K562 (cell line): ENCODE measurements around the gene SOBP. TPM values are rescaled to one million over a fixed set of nuclear protein-coding genes. Genes with fewer than 3 reads are reported as not detected.

Source experiments
- ATAC-seq: fragments of 200-7000 bp; cut with Tn5 transposase; 3 replicates; pipeline ENCODE4 v1.9.1; 2020; ENCODE audit warnings: moderate library complexity
- BruUV-seq: library from RNA; stranded (reverse); fragments of 400-500 nt; replicated peaks from 2 replicates; lab custom pipeline; 2021; lab: Mats Ljungman, UMichigan
- CTCF ChIA-PET: fragments of 300-600 bp; formaldehyde crosslinking; extraction: SDS; loops from one replicate; lab custom pipeline; 2021; ENCODE audit warnings: low intra/inter-chr PET ratio; lab: Yijun Ruan, JAX
- POLR2A ChIA-PET: fragments of 300-600, 350-650 bp; sonication (Branson Sonifier 250); formaldehyde crosslinking; extraction: SDS; loops from one replicate; lab custom pipeline; 2021; ENCODE audit warnings: antibody characterized with exemption, inconsistent platforms; lab: Yijun Ruan, JAX
- DNase-seq, 4 experiments: peaks; one replicate each; pipeline versions ENCODE4 v3.0.0 to v3.0.0-alpha.2; 2011 to 2018; ENCODE audit warnings: low spot score in 3 of 4, mixed read lengths in 3 of 4; ENCODE audit errors: extremely low read depth in 1 of 4
- FAIRE-seq: peaks from 2 replicates; lab custom pipeline; 2011; peaks lifted over from hg19 to GRCh38; lab: Jason Lieb, UNC
- H2AFZ ChIP-seq: 2 replicates; pipeline ENCODE4 v1.6.0; 2011; ENCODE audit warnings: low read depth, low read length, control low read depth, inconsistent platforms
- H3K27ac ChIP-seq: fragments of 200-600 bp; 3 replicates; pipeline ENCODE4 v1.8.0; 2011; ENCODE audit warnings: low read depth, mild to moderate bottlenecking, control low read depth, inconsistent platforms, low read length, moderate library complexity, mixed read lengths; ENCODE audit errors: extremely low read depth
- H3K27me3 ChIP-seq, 2 experiments: fragments of 300-600 bp in 1 of 2; 2 replicates in 1 of 2; 3 replicates in 1 of 2; pipeline versions ENCODE4 v1.6.0 to v1.8.0; 2011; ENCODE audit warnings: inconsistent platforms in 2 of 2, low read length in 2 of 2, mild to moderate bottlenecking in 1 of 2, mixed read lengths in 1 of 2, moderate library complexity in 1 of 2; ENCODE audit not compliant: control insufficient read depth in 2 of 2, insufficient read depth in 2 of 2
- H3K36me3 ChIP-seq: fragments of 300-600 bp; 3 replicates; pipeline ENCODE4 v1.8.0; 2011; ENCODE audit warnings: mild to moderate bottlenecking, low read length, inconsistent platforms; ENCODE audit not compliant: control insufficient read depth, insufficient read depth
- H3K4me1 ChIP-seq, 2 experiments: fragments of 200-600 bp in 1 of 2; replicated peaks in 1 of 2; 2 replicates in 1 of 2; 3 replicates in 1 of 2; pipeline versions ENCODE4 v1.5.1 to v1.8.0; 2011; ENCODE audit warnings: inconsistent platforms in 2 of 2, low read length in 2 of 2, mild to moderate bottlenecking in 1 of 2, mixed read lengths in 1 of 2, moderate library complexity in 1 of 2; ENCODE audit not compliant: control insufficient read depth in 2 of 2, insufficient read depth in 2 of 2
- H3K4me2 ChIP-seq: 2 replicates; pipeline ENCODE4 v1.6.1; 2011; ENCODE audit warnings: low read length, control low read depth, inconsistent platforms, mixed read lengths; ENCODE audit not compliant: insufficient read depth
- H3K4me3 ChIP-seq: fragments of 200-600 bp; sonication (generic), shearing (Covaris generic); 2 replicates; pipeline ENCODE4 v1.5.1; 2016; ENCODE audit warnings: control low read depth, inconsistent platforms
- H3K79me2 ChIP-seq: fragments of 200-600 bp; 3 replicates; pipeline ENCODE4 v1.8.0; 2011; ENCODE audit warnings: low read length, inconsistent platforms; ENCODE audit not compliant: control insufficient read depth, insufficient read depth
- H3K9ac ChIP-seq, 2 experiments: 2 replicates each; pipeline versions ENCODE4 v1.6.0 to v1.6.1; 2011; ENCODE audit warnings: low read depth in 2 of 2, low read length in 2 of 2, control low read depth in 1 of 2, inconsistent platforms in 1 of 2, mild to moderate bottlenecking in 1 of 2, mixed read lengths in 1 of 2; ENCODE audit not compliant: insufficient read depth in 1 of 2
- H3K9me1 ChIP-seq: one replicate; pipeline ENCODE4 v1.6.0; 2011; ENCODE audit warnings: inconsistent platforms, mild to moderate bottlenecking, low read length, moderate library complexity; ENCODE audit not compliant: control insufficient read depth, insufficient read depth
- H3K9me3 ChIP-seq: replicated peaks from 2 replicates; pipeline ENCODE4 v1.5.1; 2011; ENCODE audit warnings: low read depth, low read length, inconsistent platforms; ENCODE audit not compliant: control insufficient read depth, insufficient read depth
- H4K20me1 ChIP-seq: replicated peaks from 2 replicates; pipeline ENCODE4 v1.6.1; 2011; ENCODE audit warnings: low read length, inconsistent platforms, mixed read lengths; ENCODE audit not compliant: control insufficient read depth, insufficient read depth
- MECOM ChIP-seq: fragments of 250-450 bp; sonication (Bioruptor Pico); IDR thresholded peaks from 2 replicates; pipeline ENCODE4 v1.8.0; 2022; ENCODE audit warnings: inconsistent platforms
- ZHX1 ChIP-seq: fragments of 150-350 bp; conservative IDR thresholded peaks from 2 replicates; pipeline ENCODE4 v1.6.1; 2014; ENCODE audit warnings: low read length
- WGBS: fragments of 100-300 bp; shearing (Covaris generic); methylation state at CpG from one replicate; pipeline ENCODE4 v1.1.6; 2016; ENCODE audit warnings: low coverage, mixed read lengths; ENCODE audit not compliant: insufficient coverage; ENCODE audit errors: missing lambda C conversion rate; 5-methylcytosine and 5-hydroxymethylcytosine counted together
- in situ Hi-C: fragments of 300-500 bp; cut with MboI; formaldehyde crosslinking; loops from 4 replicates; pipeline ENCODE4 v1.15.0; 2018; ENCODE audit warnings: inconsistent platforms, mixed read lengths
- intact Hi-C: fragments of 100-400 bp; cut with micrococcal nuclease; formaldehyde crosslinking; loops from 2 replicates; pipeline ENCODE4 v1.14.2; 2022
- polyA plus RNA-seq, 8 experiments: library from polyadenylated mRNA; depleted of rRNA in 4 of 8; stranded (reverse) in 5 of 8; unstranded in 3 of 8; fragments of >200 nt; fragmentation: Nextera tagmentation in 2 of 8; fragmentation: Illumina TruSeq in 1 of 8; extraction: Ambion mirVana in 2 of 8; extraction: Trizol in 1 of 8; gene quantifications; 2 replicates each; pipeline versions ENCODE4 v1.2.1 to v1.2.3, GENCODE V29; 2011 to 2014; ENCODE audit warnings: inconsistent platforms in 1 of 8, missing spikeins in 1 of 8
- total RNA-seq, 7 experiments: library from RNA; depleted of rRNA in 6 of 7; stranded (reverse); fragments of >200 nt in 6 of 7; fragmentation: Illumina TruSeq in 2 of 7; extraction: Trizol in 2 of 7; gene quantifications; 2 replicates each; pipeline versions ENCODE4 v1.2.1 to v1.2.3, GENCODE V29; 2011 to 2021; ENCODE audit warnings: low replicate concordance in 1 of 7
- TF ChIP-seq, protein P1 (sequence below): sonication (generic); formaldehyde crosslinking; IDR thresholded peaks from 2 replicates; pipeline ENCODE4 v1.8.1; 2023; ENCODE audit warnings: mild to moderate bottlenecking, missing genetic modification reagents

SOBP gene
- total and polyA plus RNA-seq, 9 of the 15 experiments (the other 6 are each of a cell fraction or from before 2014, with no cell fraction given) = 0.16 TPM; not detected in 8

GRCh38 chr6:107490566-107491137 is 735 bp downstream of the SOBP start:
- intact Hi-C loops = no loop called here

GRCh38 chr6:107491138-107491609 is 1.3 kb downstream of the SOBP start:
- in situ Hi-C loops = no loop called here

More at GRCh38 chr6:107490566-107491137, 735 bp downstream of the SOBP start:
- Histone ChIP-seq H3K36me3 (no peaks in the 10 kb centered on the region), H4K20me1 (no peaks in the 10 kb centered on the region), H3K27me3 (peaks cover 55 to 63% of the 10 kb centered on the region in 2 experiments), H3K9me1 (no peaks in the 10 kb centered on the region), H2AFZ (0 out of 2 replicates have a peak overlapping the region, but pooled peaks have one; percentile 5), H3K4me2 (peak overlapping the region; percentile 21; the same call in 1 of the 2 replicates), H3K4me1 (peaks cover 0 to 31% of the 10 kb centered on the region in 2 experiments; a peak in 3 of 5 replicates), H3K9ac (peak overlapping the region in 1 of 2 experiments; percentile 53; a peak in 1 of 4 replicates), H3K9me3 (no peaks in the 10 kb centered on the region), H3K79me2 (no peaks in the 10 kb centered on the region), H3K27ac (no peak overlapping the region), H3K4me3 (peak overlapping the region; percentile 30; the same call in 1 of the 2 replicates)
- 21% methylated on average over 17 of the region's 30 CpGs for WGBS
- TF ChIP-seq MECOM (CRISPR knock-in tag) = no peak
- no TSS peak for BruUV-seq
- no peak for ATAC-seq
- no peak for FAIRE-seq
- no peak for DNase-seq
- in situ Hi-C loops = no loop called here
- POLR2A ChIA-PET = no interaction called here
- CTCF ChIA-PET = no interaction called here

More at GRCh38 chr6:107491138-107491609, 1.3 kb downstream of the SOBP start:
- BruUV-seq = no TSS peak
- CTCF ChIA-PET = no interaction called here
- H3K4me2 ChIP-seq = no peak overlapping the region
- DNase-seq (no peak), FAIRE-seq (no peak), ATAC-seq (no peak)
- H3K9ac ChIP-seq = no peak overlapping the region
- H3K4me3 ChIP-seq = no peak overlapping the region
- WGBS = 57% methylated on average over 25 of the region's 38 CpGs
- H3K27me3 ChIP-seq = peaks cover 55 to 65% of the 10 kb centered on the region in 2 experiments
- no peak overlapping the region for H2AFZ ChIP-seq
- H4K20me1 ChIP-seq = no peaks in the 10 kb centered on the region
- H3K36me3 ChIP-seq = no peaks in the 10 kb centered on the region
- peaks cover 0 to 31% of the 10 kb centered on the region in 2 experiments; a peak in 3 of 5 replicates for H3K4me1 ChIP-seq
- no peak overlapping the region for H3K27ac ChIP-seq
- H3K79me2 ChIP-seq = no peaks in the 10 kb centered on the region
- H3K9me1 ChIP-seq = no peaks in the 10 kb centered on the region
- intact Hi-C loops = no loop called here
- TF ChIP-seq, protein P1, sequence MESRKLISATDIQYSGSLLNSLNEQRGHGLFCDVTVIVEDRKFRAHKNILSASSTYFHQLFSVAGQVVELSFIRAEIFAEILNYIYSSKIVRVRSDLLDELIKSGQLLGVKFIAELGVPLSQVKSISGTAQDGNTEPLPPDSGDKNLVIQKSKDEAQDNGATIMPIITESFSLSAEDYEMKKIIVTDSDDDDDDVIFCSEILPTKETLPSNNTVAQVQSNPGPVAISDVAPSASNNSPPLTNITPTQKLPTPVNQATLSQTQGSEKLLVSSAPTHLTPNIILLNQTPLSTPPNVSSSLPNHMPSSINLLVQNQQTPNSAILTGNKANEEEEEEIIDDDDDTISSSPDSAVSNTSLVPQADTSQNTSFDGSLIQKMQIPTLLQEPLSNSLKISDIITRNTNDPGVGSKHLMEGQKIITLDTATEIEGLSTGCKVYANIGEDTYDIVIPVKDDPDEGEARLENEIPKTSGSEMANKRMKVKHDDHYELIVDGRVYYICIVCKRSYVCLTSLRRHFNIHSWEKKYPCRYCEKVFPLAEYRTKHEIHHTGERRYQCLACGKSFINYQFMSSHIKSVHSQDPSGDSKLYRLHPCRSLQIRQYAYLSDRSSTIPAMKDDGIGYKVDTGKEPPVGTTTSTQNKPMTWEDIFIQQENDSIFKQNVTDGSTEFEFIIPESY = 0 out of 2 replicates have a peak, but pooled peaks have one; percentile 21
- no peak for TF ChIP-seq ZHX1
- POLR2A ChIA-PET = no interaction called here
- no peaks in the 10 kb centered on the region for H3K9me3 ChIP-seq
